ENCODE results near the gene PEAR1. TPM values are rescaled to one million over a fixed set of nuclear protein-coding genes. Genes with fewer than 3 reads are reported as not detected.

Gene PEAR1
- total RNA-seq, 1 experiment from 2014 or later: 5.2 TPM

- DNase-seq (ENCODE audit: low read depth): peak; percentile 44
Measured at GRCh38 chr1:156961709-156962108, 68.2 kb downstream of the PEAR1 start.

- no peak for DNase-seq (ENCODE audit: low read depth)
Measured at GRCh38 chr1:156963621-156964020, 70.1 kb downstream of the PEAR1 start.

- DNase-seq (ENCODE audit: low read depth): no peak
Measured at GRCh38 chr1:156964441-156964840, 70.9 kb downstream of the PEAR1 start.

Small RNA genes within 50 kb of the gene (small RNA-seq; reads per million reads assigned to genes)
- gene MIR765: not detected

Other genes with a start within 250 kb of the PEAR1 start
- gene NES, start 216.3 kb upstream of the PEAR1 start, total RNA-seq (2014; rRNA removed; shearing (Covaris generic)): 0.03 and 0.13 TPM in 2 replicates
- 6.0 and 8.6 TPM in 2 replicates for gene CRABP2, start 188.1 kb upstream of the PEAR1 start, total RNA-seq (2014; rRNA removed; shearing (Covaris generic))
- 10.9 and 15.7 TPM in 2 replicates for gene METTL25B, start 165.2 kb upstream of the PEAR1 start, total RNA-seq (2014; rRNA removed; shearing (Covaris generic))
- gene ISG20L2, start 165.0 kb upstream of the PEAR1 start, total RNA-seq (2014; rRNA removed; shearing (Covaris generic)): 27.6 and 39.8 TPM in 2 replicates
- gene MRPL24, start 152.6 kb upstream of the PEAR1 start, total RNA-seq (2014; rRNA removed; shearing (Covaris generic)): 163 and 192 TPM in 2 replicates
- 522 and 576 TPM in 2 replicates for gene HDGF, start 142.0 kb upstream of the PEAR1 start, total RNA-seq (2014; rRNA removed; shearing (Covaris generic))
- gene PRCC, start 126.2 kb upstream of the PEAR1 start, total RNA-seq (2014; rRNA removed; shearing (Covaris generic)): 69.5 and 122 TPM in 2 replicates
- 4.6 and 8.2 TPM in 2 replicates for gene SH2D2A, start 76.9 kb upstream of the PEAR1 start, total RNA-seq (2014; rRNA removed; shearing (Covaris generic))
- not detected in 2 replicates for gene INSRR, start 34.6 kb upstream of the PEAR1 start, total RNA-seq (2014; rRNA removed; shearing (Covaris generic))
- gene NTRK1, start 32.9 kb upstream of the PEAR1 start, total RNA-seq (2014; rRNA removed; shearing (Covaris generic)): 0.60 and 1.3 TPM in 2 replicates
- gene LRRC71, start 26.9 kb downstream of the PEAR1 start, total RNA-seq (2014; rRNA removed; shearing (Covaris generic)): not detected in 2 replicates
- 17.7 and 19.0 TPM in 2 replicates for gene ARHGEF11, start 152.0 kb downstream of the PEAR1 start, total RNA-seq (2014; rRNA removed; shearing (Covaris generic))
- not detected in 2 replicates for gene ETV3L, start 206.1 kb downstream of the PEAR1 start, total RNA-seq (2014; rRNA removed; shearing (Covaris generic))
- 8.7 and 12.0 TPM in 2 replicates for gene ETV3, start 244.7 kb downstream of the PEAR1 start, total RNA-seq (2014; rRNA removed; shearing (Covaris generic))